ENCODE results near the gene TSPAN33. TPM values are rescaled to one million over a fixed set of nuclear protein-coding genes. Genes with fewer than 3 reads are reported as not detected.
A peak's percentile ranks its signal among the peaks of the same experiment; 100 is the strongest.
"Not testable (repeated sequence)": the region's sequence is repeated elsewhere in the genome, so short reads cannot be mapped to it uniquely, and the experiment has no call there.

TSPAN33 gene
- total and polyA plus RNA-seq, 10 of the 15 experiments (the other 5 are each of a cell fraction or from before 2014, with no cell fraction given): 12.0 to 123 (median 86.3) TPM

DNA sequence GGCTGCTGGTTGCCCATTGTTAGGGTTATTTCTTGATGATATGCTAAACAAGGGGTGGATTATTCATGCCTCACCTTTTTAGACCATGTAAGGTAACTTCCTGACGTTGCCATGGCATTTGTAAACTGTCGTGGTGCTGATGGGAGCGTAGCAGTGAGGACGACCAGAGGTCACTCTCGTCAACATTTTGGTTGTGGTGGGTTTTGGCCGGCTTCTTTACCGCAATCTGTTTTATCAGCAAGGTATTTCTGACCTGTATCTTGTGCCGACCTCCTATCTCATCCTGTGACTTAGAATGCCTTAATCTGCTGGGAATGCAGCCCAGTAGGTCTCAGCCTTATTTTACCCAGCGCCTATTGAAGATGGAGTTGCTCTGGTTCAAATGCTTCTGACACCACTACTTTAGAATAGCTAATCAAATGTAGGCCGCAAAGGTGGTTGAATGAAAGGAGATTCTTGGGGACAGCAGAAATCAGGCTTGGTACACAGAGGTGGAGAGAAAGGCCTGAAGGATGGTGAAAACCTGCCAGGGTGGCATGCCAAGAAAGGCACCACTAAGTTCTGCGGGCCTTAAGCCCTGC lies 26.0 kb downstream of the TSPAN33 start:
- in situ Hi-C loops (cut with MboI): no loop called here
- Histone ChIP-seq H3K36me3 (ENCODE audit: control insufficient read depth in 2 of 2, insufficient read depth in 2 of 2, low read length in 1 of 2) (peaks cover 6 to 12% of the 10 kb centered on the region in 2 experiments; a peak in 3 of 4 replicates), H3K9ac (ENCODE audit: control insufficient read depth, insufficient read depth, low read length) (no peak overlapping the region), H3K4me3 (no peak overlapping the region; the same call in 1 of the 2 replicates), H4K20me1 (ENCODE audit: control insufficient read depth, insufficient read depth) (no peaks in the 10 kb centered on the region), H3K4me2 (ENCODE audit: control insufficient read depth, insufficient read depth) (no peak overlapping the region), H3K9me3 (replicated peaks; ENCODE audit: control insufficient read depth, insufficient read depth, low read length) (no peaks in the 10 kb centered on the region), H2AFZ (ENCODE audit: control insufficient read depth, low read depth, low read length) (no peak overlapping the region), H3K27ac (ENCODE audit: control insufficient read depth, insufficient read depth) (peak overlapping the region; percentile 77), H3K4me1 (ENCODE audit: control insufficient read depth, insufficient read depth, low read length) (peaks cover 25% of the 10 kb centered on the region), H3K27me3 (replicated peaks in 1 of 2; ENCODE audit: control insufficient read depth in 2 of 2, insufficient read depth in 2 of 2, low read length in 1 of 2) (no peaks in the 10 kb centered on the region), H3K79me2 (ENCODE audit: control insufficient read depth, insufficient read depth, low read length) (no peaks in the 10 kb centered on the region)
- TF ChIP-seq POLR2AphosphoS2 (IDR thresholded peaks at IDR 0.05; ENCODE audit: low read depth, low read length): 0 out of 2 replicates have a peak, but pooled peaks have one; percentile 8
- 0 out of 4 replicates have a peak, but pooled peaks of 1 of the 2 experiments have one; percentile 11 for TF ChIP-seq SRF (IDR thresholded peaks at IDR 0.05; ENCODE audit: low read depth in 2 of 2, low read length in 2 of 2)
- TF ChIP-seq, protein P1, sequence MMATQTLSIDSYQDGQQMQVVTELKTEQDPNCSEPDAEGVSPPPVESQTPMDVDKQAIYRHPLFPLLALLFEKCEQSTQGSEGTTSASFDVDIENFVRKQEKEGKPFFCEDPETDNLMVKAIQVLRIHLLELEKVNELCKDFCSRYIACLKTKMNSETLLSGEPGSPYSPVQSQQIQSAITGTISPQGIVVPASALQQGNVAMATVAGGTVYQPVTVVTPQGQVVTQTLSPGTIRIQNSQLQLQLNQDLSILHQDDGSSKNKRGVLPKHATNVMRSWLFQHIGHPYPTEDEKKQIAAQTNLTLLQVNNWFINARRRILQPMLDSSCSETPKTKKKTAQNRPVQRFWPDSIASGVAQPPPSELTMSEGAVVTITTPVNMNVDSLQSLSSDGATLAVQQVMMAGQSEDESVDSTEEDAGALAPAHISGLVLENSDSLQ (IDR thresholded peaks at IDR 0.05): no peak
- TF ChIP-seq, protein P2, sequence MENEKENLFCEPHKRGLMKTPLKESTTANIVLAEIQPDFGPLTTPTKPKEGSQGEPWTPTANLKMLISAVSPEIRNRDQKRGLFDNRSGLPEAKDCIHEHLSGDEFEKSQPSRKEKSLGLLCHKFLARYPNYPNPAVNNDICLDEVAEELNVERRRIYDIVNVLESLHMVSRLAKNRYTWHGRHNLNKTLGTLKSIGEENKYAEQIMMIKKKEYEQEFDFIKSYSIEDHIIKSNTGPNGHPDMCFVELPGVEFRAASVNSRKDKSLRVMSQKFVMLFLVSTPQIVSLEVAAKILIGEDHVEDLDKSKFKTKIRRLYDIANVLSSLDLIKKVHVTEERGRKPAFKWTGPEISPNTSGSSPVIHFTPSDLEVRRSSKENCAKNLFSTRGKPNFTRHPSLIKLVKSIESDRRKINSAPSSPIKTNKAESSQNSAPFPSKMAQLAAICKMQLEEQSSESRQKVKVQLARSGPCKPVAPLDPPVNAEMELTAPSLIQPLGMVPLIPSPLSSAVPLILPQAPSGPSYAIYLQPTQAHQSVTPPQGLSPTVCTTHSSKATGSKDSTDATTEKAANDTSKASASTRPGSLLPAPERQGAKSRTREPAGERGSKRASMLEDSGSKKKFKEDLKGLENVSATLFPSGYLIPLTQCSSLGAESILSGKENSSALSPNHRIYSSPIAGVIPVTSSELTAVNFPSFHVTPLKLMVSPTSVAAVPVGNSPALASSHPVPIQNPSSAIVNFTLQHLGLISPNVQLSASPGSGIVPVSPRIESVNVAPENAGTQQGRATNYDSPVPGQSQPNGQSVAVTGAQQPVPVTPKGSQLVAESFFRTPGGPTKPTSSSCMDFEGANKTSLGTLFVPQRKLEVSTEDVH (IDR thresholded peaks at IDR 0.05; ENCODE audit: low read depth, partially characterized antibody): no peak
- FAIRE-seq (no peak), DNase-seq (ENCODE audit: low read depth, low spot score) (no peak), ATAC-seq (no peak)
- no TSS peak for BruUV-seq (replicated peaks)
- ChIA-PET RAD21 (ENCODE audit: unreplicated experiment) (interaction anchor here (1.6 kb wide), 1 partner anchor 40 kb away, joined by 7 read pairs; no protein-coding TSS in a partner anchor), SMC1A (ENCODE audit: uncharacterized antibody, unreplicated experiment) (interaction anchor here (1.3 to 3.3 kb wide), 3 partner anchors 10 to 36 kb away, joined by 3 to 9 read pairs (median 3); no protein-coding TSS in a partner anchor), CTCF (interaction anchor here (0.7 to 2.5 kb wide), 7 partner anchors 10 to 79 kb away, joined by 3 to 9 read pairs (median 4); no protein-coding TSS in a partner anchor), POLR2A (interaction anchor here (1.2 to 5.3 kb wide), 2 partner anchors 23 to 48 kb away, joined by 3 to 32 read pairs; no protein-coding TSS in a partner anchor)
- intact Hi-C loops (cut with micrococcal nuclease; ENCODE audit: unreplicated experiment): no loop called here
- 92% methylated on average over 11 of the region's 11 CpGs for WGBS (ENCODE audit: insufficient coverage, insufficient replicate concordance, low lambda C conversion rate, missing lambda C conversion rate)

DNA sequence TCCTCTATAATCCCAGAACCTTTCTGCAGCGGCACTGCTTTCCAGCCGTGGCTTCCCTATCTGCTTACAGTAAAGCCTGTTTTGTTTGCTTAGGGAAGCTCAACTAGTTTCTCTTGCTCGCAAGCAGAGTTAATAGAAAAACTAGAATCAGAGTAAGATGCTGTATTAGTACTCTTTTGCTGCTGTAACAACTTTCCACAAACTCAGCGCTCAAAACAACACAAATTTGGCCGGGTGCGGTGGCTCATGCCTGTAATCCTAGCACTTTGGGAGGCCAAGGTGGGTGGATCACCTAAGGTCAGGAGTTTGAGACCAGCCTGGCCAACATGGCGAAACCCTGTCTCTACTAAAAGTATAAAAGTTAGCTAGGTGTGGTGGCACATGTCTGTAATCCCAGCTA lies 29.4 kb downstream of the TSPAN33 start:
- BruUV-seq (replicated peaks); POLR2A ChIA-PET: not testable (repeated sequence)

More for the DNA sequence above, 29.4 kb downstream of the TSPAN33 start:
- H3K36me3 ChIP-seq (ENCODE audit: control insufficient read depth in 2 of 2, insufficient read depth in 2 of 2, low read length in 1 of 2); H3K9ac ChIP-seq (ENCODE audit: control insufficient read depth, insufficient read depth, low read length); FAIRE-seq; H4K20me1 ChIP-seq (ENCODE audit: control insufficient read depth, insufficient read depth); H3K9me3 ChIP-seq (replicated peaks; ENCODE audit: control insufficient read depth, insufficient read depth, low read length); DNase-seq (ENCODE audit: low read depth, low spot score); in situ Hi-C loops (cut with MboI); H2AFZ ChIP-seq (ENCODE audit: control insufficient read depth, low read depth, low read length); RAD21 ChIA-PET (ENCODE audit: unreplicated experiment); H3K27ac ChIP-seq (ENCODE audit: control insufficient read depth, insufficient read depth); intact Hi-C loops (cut with micrococcal nuclease; ENCODE audit: unreplicated experiment); ATAC-seq; H3K4me1 ChIP-seq (ENCODE audit: control insufficient read depth, insufficient read depth, low read length); H3K4me2 ChIP-seq (ENCODE audit: control insufficient read depth, insufficient read depth); H3K4me3 ChIP-seq; SMC1A ChIA-PET (ENCODE audit: uncharacterized antibody, unreplicated experiment); H3K79me2 ChIP-seq (ENCODE audit: control insufficient read depth, insufficient read depth, low read length); H3K27me3 ChIP-seq (replicated peaks in 1 of 2; ENCODE audit: control insufficient read depth in 2 of 2, insufficient read depth in 2 of 2, low read length in 1 of 2): not testable (repeated sequence)
- CTCF ChIA-PET: interaction anchor here (2.3 kb wide), 1 partner anchor 10 kb away, joined by 13 read pairs; no protein-coding TSS in a partner anchor
- 93% methylated on average over 7 of the region's 7 CpGs for WGBS (ENCODE audit: insufficient coverage, insufficient replicate concordance, low lambda C conversion rate, missing lambda C conversion rate)

Measured in GM12878 (cell line).